Ishikawa (cell line): ENCODE results near the gene MYLK.

ENCODE experiments used
- CEBPB ChIP-seq: IDR thresholded peaks from 2 replicates; pipeline ENCODE4 v1.6.1; 2012
- CREB1 ChIP-seq: IDR thresholded peaks from 2 replicates; pipeline ENCODE4 v1.6.1; 2012; ENCODE audit warnings: low read depth
- EGR1 ChIP-seq: IDR thresholded peaks from 2 replicates; pipeline ENCODE4 v1.6.1; 2012
- EP300 ChIP-seq: IDR thresholded peaks from 2 replicates; pipeline ENCODE4 v1.6.1; 2012; ENCODE audit warnings: borderline replicate concordance
- FOXM1 ChIP-seq: IDR thresholded peaks from 2 replicates; pipeline ENCODE4 v1.6.1; 2012; ENCODE audit warnings: low read depth, borderline replicate concordance
- MAX ChIP-seq: IDR thresholded peaks from 2 replicates; pipeline ENCODE4 v1.6.1; 2012
- NFIC ChIP-seq: IDR thresholded peaks from 2 replicates; pipeline ENCODE4 v1.6.1; 2012
- RAD21 ChIP-seq: IDR thresholded peaks from 2 replicates; pipeline ENCODE4 v1.6.1; 2012; ENCODE audit warnings: low read depth
- REST ChIP-seq: IDR thresholded peaks from 2 replicates; pipeline ENCODE4 v1.6.1; 2012; ENCODE audit warnings: low read depth, mild to moderate bottlenecking
- TAF1 ChIP-seq: IDR thresholded peaks from 2 replicates; pipeline ENCODE4 v1.6.1; 2012; ENCODE audit warnings: low read depth, mild to moderate bottlenecking
- TCF12 ChIP-seq: IDR thresholded peaks from 2 replicates; pipeline ENCODE4 v1.6.1; 2012; ENCODE audit warnings: low read depth
- TEAD4 ChIP-seq: IDR thresholded peaks from 2 replicates; pipeline ENCODE4 v1.6.1; 2012
- USF1 ChIP-seq: IDR thresholded peaks from 2 replicates; pipeline ENCODE4 v1.6.1; 2012
- YY1 ChIP-seq: IDR thresholded peaks from 2 replicates; pipeline ENCODE4 v1.6.1; 2012; ENCODE audit warnings: low read depth
- ZBTB7A ChIP-seq: IDR thresholded peaks from 2 replicates; pipeline ENCODE4 v1.6.1; 2012; ENCODE audit warnings: low read depth

Gene MYLK

GRCh38 chr3:123660141-123660675 lies 223.9 kb downstream of the MYLK start:
- no peak for TF ChIP-seq REST
- no peak for TF ChIP-seq YY1
- TF ChIP-seq TAF1, result no peak
- TF ChIP-seq TEAD4, result peak; percentile 73

- TF ChIP-seq CEBPB (no peak), TAF1 (no peak), YY1 (no peak), CREB1 (no peak), ZBTB7A (no peak), TCF12 (no peak), USF1 (no peak), NFIC (no peak), TEAD4 (no peak), EGR1 (no peak), RAD21 (no peak), MAX (no peak), FOXM1 (no peak), EP300 (no peak)
Observed at GRCh38 chr3:123658852-123659206, 225.3 kb downstream of the MYLK start.

GRCh38 chr3:123658118-123658851 lies 225.8 kb downstream of the MYLK start:
- TF ChIP-seq CEBPB (no peak), MAX (no peak)

- TF ChIP-seq MAX (no peak), REST (no peak), YY1 (no peak), TAF1 (no peak)
Observed at GRCh38 chr3:123657568-123657967, 226.6 kb downstream of the MYLK start.

- TF ChIP-seq TCF12 (no peak), NFIC (no peak), TEAD4 (no peak), TAF1 (no peak), CEBPB (no peak), MAX (no peak), YY1 (no peak), EGR1 (no peak), EP300 (no peak), USF1 (no peak), CREB1 (no peak), ZBTB7A (no peak), RAD21 (no peak), REST (no peak), FOXM1 (no peak)
Observed at GRCh38 chr3:123657111-123657510, 227.0 kb downstream of the MYLK start.
